Vagina (tissue), 2 donors: Measurements from ENCODE around the gene SMC3. TPM values are rescaled to one million over a fixed set of nuclear protein-coding genes. Genes with fewer than 3 reads are reported as not detected.
"Not testable (repeated sequence)": the region's sequence is repeated elsewhere in the genome, so short reads cannot be mapped to it uniquely, and the experiment has no call there.

Experiments
- DNase-seq, 2 donors: peaks; one replicate each; pipeline ENCODE4 v3.0.0-alpha.2; 2017; ENCODE audit errors: extremely low spot score in 2 of 2
- H3K27ac ChIP-seq: fragments of 200-600 bp; sonication (generic); one replicate; pipeline ENCODE4 v1.5.1; 2019
- H3K27me3 ChIP-seq: fragments of 200-600 bp; sonication (generic); one replicate; pipeline ENCODE4 v1.5.1; 2019
- H3K36me3 ChIP-seq, 2 donors: fragments of 200-600 bp; sonication (generic); one replicate each; pipeline ENCODE4 v1.5.1; 2017 to 2019
- H3K4me1 ChIP-seq: fragments of 200-600 bp; sonication (generic); one replicate; pipeline ENCODE4 v1.5.1; 2019
- H3K4me3 ChIP-seq, 2 donors: fragments of 200-600 bp; sonication (generic); 1 replicate in 1 of 2; 2 replicates in 1 of 2; pipeline ENCODE4 v1.5.1; 2016 to 2019
- H3K9me3 ChIP-seq: fragments of 200-600 bp; sonication (generic); one replicate; pipeline ENCODE4 v1.5.1; 2019
- CTCF ChIP-seq, 3 experiments: fragments of 450-650 bp in 2 of 3; fragments of 200-600 bp in 1 of 3; sonication (generic) in 1 of 3; IDR thresholded peaks; one replicate each; pipeline ENCODE4 v1.5.1; 2017 to 2019; ENCODE audit warnings: antibody characterized with exemption in 3 of 3, mild to moderate bottlenecking in 2 of 3, moderate library complexity in 2 of 3
- POLR2A ChIP-seq, 2 donors: fragments of 450-650 bp; IDR thresholded peaks; one replicate each; pipeline ENCODE4 v1.6.1; 2017; ENCODE audit warnings: antibody characterized with exemption in 2 of 2, mild to moderate bottlenecking in 2 of 2, moderate library complexity in 2 of 2
- POLR2AphosphoS5 ChIP-seq, 2 donors: sonication (generic); formaldehyde crosslinking; IDR thresholded peaks; one replicate each; pipeline ENCODE4 v1.9.0; 2017; ENCODE audit warnings: antibody characterized with exemption in 2 of 2, mild to moderate bottlenecking in 2 of 2, low read depth in 1 of 2; ENCODE audit not compliant: insufficient read depth in 1 of 2
- intact Hi-C: fragments of 100-400 bp; cut with DNase I; formaldehyde crosslinking; loops from one replicate; pipeline ENCODE4 v1.15.1; 2023
- total RNA-seq: library from RNA; depleted of rRNA; stranded (reverse); fragments of >200 nt; gene quantifications from one replicate; pipeline ENCODE4 v1.2.3, GENCODE V29; 2016

The SMC3 gene
- total RNA-seq, 1 donor from 2014 or later: 27.5 TPM

- H3K27ac ChIP-seq: no peak overlapping the region
- intact Hi-C loops: no loop called here
Measured at GRCh38 chr10:110637558-110638053, 70.1 kb downstream of the SMC3 start.

GRCh38 chr10:110638319-110638718 is 70.8 kb downstream of the SMC3 start:
- no peak overlapping the region for H3K27ac ChIP-seq

More at GRCh38 chr10:110637558-110638053, 70.1 kb downstream of the SMC3 start:
- no peak overlapping the region for H3K4me3 ChIP-seq
- H3K4me1 ChIP-seq: no peaks in the 10 kb centered on the region
- DNase-seq: no peak
- H3K36me3 ChIP-seq: no peaks in the 10 kb centered on the region
- TF ChIP-seq POLR2A (IDR thresholded peaks at IDR 0.05) (no peak), POLR2AphosphoS5 (IDR thresholded peaks at IDR 0.05; ENCODE audit: insufficient read depth in 1 of 2, low read depth in 1 of 2) (no peak), CTCF (IDR thresholded peaks at IDR 0.05) (no peak)
- no peaks in the 10 kb centered on the region for H3K27me3 ChIP-seq
- H3K9me3 ChIP-seq: no peaks in the 10 kb centered on the region

GRCh38 chr10:110639046-110639445 is 71.6 kb downstream of the SMC3 start:
- not testable (repeated sequence) for H3K9me3 ChIP-seq, DNase-seq

More at GRCh38 chr10:110638319-110638718, 70.8 kb downstream of the SMC3 start:
- no peaks in the 10 kb centered on the region for H3K9me3 ChIP-seq
- TF ChIP-seq CTCF (IDR thresholded peaks at IDR 0.05): no peak
- TF ChIP-seq POLR2A (IDR thresholded peaks at IDR 0.05): no peak
- no peak for TF ChIP-seq POLR2AphosphoS5 (IDR thresholded peaks at IDR 0.05; ENCODE audit: insufficient read depth in 1 of 2, low read depth in 1 of 2)
- H3K36me3 ChIP-seq: no peaks in the 10 kb centered on the region
- peaks cover 4% of the 10 kb centered on the region for H3K4me1 ChIP-seq
- no peak for DNase-seq
- H3K27me3 ChIP-seq: no peaks in the 10 kb centered on the region
- intact Hi-C loops: no loop called here
- H3K4me3 ChIP-seq: no peak overlapping the region

GRCh38 chr10:110639858-110640257 is 72.4 kb downstream of the SMC3 start:
- DNase-seq, H3K27me3 ChIP-seq, H3K27ac ChIP-seq, H3K9me3 ChIP-seq, H3K36me3 ChIP-seq, intact Hi-C loops, H3K4me3 ChIP-seq: not testable (repeated sequence)
- H3K4me1 ChIP-seq: peaks cover 17% of the 10 kb centered on the region

More at GRCh38 chr10:110639046-110639445, 71.6 kb downstream of the SMC3 start:
- intact Hi-C loops, H3K27ac ChIP-seq, H3K4me3 ChIP-seq, H3K36me3 ChIP-seq, H3K27me3 ChIP-seq: not testable (repeated sequence)
- peaks cover 12% of the 10 kb centered on the region for H3K4me1 ChIP-seq

- DNase-seq: no peak
- H3K9me3 ChIP-seq: no peaks in the 10 kb centered on the region
- intact Hi-C loops: no loop called here
- TF ChIP-seq POLR2AphosphoS5 (IDR thresholded peaks at IDR 0.05; ENCODE audit: insufficient read depth in 1 of 2, low read depth in 1 of 2) (no peak), CTCF (IDR thresholded peaks at IDR 0.05) (no peak), POLR2A (IDR thresholded peaks at IDR 0.05) (no peak)
- H3K4me1 ChIP-seq: peaks cover 17% of the 10 kb centered on the region
- H3K4me3 ChIP-seq: no peak overlapping the region
- H3K27ac ChIP-seq: no peak overlapping the region
- peaks cover 10% of the 10 kb centered on the region for H3K27me3 ChIP-seq
- H3K36me3 ChIP-seq: no peaks in the 10 kb centered on the region
Measured at GRCh38 chr10:110641256-110641655, 73.8 kb downstream of the SMC3 start.

- H3K4me3 ChIP-seq: no peak overlapping the region
- intact Hi-C loops: no loop called here
- no peaks in the 10 kb centered on the region for H3K9me3 ChIP-seq
- peaks cover 10% of the 10 kb centered on the region for H3K27me3 ChIP-seq
- TF ChIP-seq POLR2A (IDR thresholded peaks at IDR 0.05): no peak
- TF ChIP-seq POLR2AphosphoS5 (IDR thresholded peaks at IDR 0.05; ENCODE audit: insufficient read depth in 1 of 2, low read depth in 1 of 2): no peak
- no peak for TF ChIP-seq CTCF (IDR thresholded peaks at IDR 0.05)
- no peaks in the 10 kb centered on the region for H3K36me3 ChIP-seq
- no peak for DNase-seq
- peaks cover 17% of the 10 kb centered on the region for H3K4me1 ChIP-seq
- H3K27ac ChIP-seq: no peak overlapping the region
Measured at GRCh38 chr10:110642204-110643034, 74.9 kb downstream of the SMC3 start.
